ENCODE measurements around the gene VWA5A.

VWA5A gene

GRCh38 chr11:124172101-124172500 lies 56.9 kb downstream of the VWA5A start:
- peak; percentile 12 for DNase-seq

DNA sequence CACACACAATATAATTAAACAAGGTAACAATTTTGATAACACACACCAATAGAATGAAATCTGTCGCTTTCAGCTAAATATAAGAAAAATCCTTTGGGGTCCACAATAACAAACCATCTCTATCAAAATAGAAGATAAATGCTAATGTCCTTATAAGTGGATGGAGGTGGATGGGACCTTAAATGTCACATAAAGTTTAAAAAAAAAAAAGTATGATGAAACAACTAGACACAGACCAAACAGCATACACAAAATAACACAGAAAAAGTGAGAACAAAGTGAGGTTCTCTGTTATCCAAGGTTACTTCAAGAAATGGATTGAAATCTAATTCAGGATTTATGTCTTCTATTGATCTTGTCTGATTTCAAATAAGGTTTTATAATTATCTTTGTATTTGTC lies 57.3 kb downstream of the VWA5A start:
- no peak for DNase-seq

DNA sequence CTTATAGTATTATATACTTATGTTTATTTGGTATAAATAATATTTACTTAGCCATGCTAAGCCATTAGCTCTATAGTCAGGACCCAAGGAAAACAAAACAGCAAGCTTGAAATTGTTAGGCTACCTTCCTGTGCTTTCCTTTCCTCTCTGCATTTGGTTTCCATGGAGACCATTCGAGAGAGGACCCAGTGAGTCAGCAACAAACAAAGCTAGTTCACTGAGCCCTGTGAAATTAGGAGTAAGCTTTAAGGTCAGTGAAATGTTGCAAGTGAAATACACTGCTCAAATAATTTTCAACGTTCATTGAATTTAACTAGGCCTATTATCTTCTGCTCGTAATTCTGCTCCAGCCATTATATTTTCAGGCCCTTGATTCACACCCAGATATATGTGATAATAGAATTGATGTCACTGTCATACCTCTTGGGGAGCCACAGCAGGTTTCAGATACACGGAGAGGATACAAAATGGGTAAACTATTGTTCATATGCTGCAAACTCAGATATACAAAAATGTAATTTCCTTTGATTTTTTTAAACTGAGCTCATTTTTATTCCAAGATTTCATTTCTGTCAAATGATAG lies 58.8 kb downstream of the VWA5A start:
- peak; percentile 33 for DNase-seq

- no peak for DNase-seq
Measured at GRCh38 chr11:124176925-124177715, 61.9 kb downstream of the VWA5A start.

DNA sequence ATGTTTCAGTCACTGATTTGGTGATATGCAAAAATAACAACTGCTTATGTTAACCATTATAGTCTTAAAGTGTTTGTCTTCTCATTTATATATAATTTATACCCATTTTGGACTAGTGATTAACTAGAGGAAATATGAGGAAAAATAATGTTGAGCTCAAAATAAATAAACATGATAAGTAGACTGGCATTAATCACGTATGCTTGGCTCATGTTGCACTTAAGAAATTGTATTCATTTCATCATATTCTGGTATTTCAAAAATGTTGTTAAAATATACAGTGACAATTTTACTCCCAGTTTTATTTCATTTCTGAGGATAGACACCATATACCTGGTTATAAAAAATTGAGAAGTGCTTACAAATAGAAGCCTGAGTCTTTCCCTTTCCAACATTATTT lies 64.1 kb downstream of the VWA5A start:
- DNase-seq = peak; percentile 3

GRCh38 chr11:124183068-124183467 lies 67.8 kb downstream of the VWA5A start, which contains the start of gene OR10D3:
TSS of gene OR10D3 (plus strand) at chr11:124183345. CDS start at chr11:124185270, 1,925 bp downstream.
- DNase-seq = no peak

DNA sequence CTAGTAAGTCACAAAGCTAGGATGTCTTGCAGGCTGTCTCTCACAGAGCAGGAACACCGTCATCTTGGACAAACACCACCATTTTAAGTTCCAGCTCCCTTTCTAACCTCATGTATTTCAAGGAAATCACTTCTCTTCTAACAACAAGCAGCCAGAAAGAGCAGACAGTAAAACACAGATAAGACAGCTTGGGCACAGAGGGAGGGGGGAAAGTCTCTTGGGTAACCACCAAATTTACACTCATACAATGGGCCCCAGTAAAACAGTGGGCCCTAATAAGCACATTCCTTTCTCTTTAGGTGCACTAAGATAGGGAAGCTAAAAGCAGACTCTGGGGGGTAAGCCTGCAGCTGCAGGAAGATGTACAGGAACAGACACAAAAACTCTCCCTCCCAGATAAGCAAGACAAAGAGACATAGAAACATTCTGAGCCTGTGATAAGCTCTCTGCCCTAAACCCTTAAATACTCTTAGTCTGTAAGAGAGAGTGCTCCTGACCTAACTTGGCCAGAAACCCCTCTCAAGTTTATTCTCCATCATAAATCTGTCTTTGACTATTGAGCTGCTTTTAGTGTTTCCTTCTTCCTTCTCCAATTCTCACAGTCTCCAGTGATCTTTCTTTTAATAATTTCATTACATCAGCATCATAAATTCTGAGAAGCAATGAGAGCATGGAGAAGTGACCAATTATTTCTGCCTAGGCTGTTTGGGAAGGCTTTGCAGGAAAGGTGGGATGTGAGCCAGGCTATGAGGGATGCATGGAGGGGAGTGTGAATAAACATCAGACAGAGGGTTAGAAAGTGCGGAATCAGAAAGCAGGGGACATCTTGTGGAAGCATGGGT lies 75.3 kb downstream of the VWA5A start:
- no peak for DNase-seq

DNA sequence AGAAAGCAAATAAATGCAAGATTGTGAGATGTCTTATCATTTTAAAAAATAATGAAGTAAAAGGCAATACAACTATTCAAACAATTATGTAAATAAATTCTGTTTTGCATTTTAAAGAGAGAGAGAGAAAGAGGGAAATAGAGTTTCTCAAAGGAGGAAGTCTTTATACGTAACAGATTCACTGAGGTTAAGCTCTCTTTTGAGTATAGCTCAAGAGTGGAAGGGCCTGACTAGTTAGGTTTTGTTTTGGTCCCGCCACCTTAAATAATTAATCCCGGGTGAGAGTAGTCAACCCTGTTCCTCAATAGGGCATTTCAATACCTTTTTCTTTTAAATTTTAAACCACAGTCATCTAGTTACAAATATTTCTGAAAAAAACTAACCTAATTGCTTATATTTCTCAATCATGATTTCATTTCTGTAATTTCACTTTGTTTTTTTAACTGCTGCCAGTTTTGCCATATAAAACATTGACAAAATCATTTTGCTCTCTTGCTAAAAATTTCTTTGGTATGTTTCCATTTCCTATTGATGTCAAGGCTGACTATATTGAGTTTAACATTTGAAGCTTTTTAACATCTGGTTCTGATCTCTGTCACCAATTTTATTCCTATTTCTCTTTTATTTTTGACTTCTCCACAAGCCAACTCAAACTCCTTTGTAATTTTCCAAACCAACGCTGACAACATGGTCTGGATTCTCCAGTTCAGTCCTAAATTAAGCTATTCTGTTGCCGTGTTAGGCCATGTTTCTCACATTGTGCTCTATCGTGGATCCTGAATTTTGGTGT lies 78.2 kb downstream of the VWA5A start:
- DNase-seq = no peak

- no peak for DNase-seq
Measured at GRCh38 chr11:124194293-124195188, 79.3 kb downstream of the VWA5A start.

- peak; percentile 6 for DNase-seq
Measured at GRCh38 chr11:124195189-124195734, 80.0 kb downstream of the VWA5A start.

Data from NCI-H1694 treated with DMSO at 0.1 percent for 48 hours (cell line).